Left lung (tissue), 10 donors: ENCODE measurements around the gene NUP93. TPM values are rescaled to one million over a fixed set of nuclear protein-coding genes. Genes with fewer than 3 reads are reported as not detected.

Experiments
- ATAC-seq: fragments of 200-7000 bp; cut with Tn5 transposase; one replicate; pipeline ENCODE4 v1.9.1; 2020; ENCODE audit warnings: moderate library complexity
- DNase-seq, 4 donors: peaks; one replicate each; pipeline ENCODE4 v3.0.0-alpha.2; 2013 to 2020
- H3K27ac ChIP-seq, 2 donors: fragments of 200-600 bp; sonication (generic) in 1 of 2; one replicate each; pipeline versions ENCODE4 v1.5.0 to v1.8.0; 2020 to 2021
- H3K27me3 ChIP-seq, 2 donors: fragments of 200-600 bp; sonication (generic) in 1 of 2; one replicate each; pipeline versions ENCODE4 v1.5.0 to v1.8.0; 2020 to 2021
- H3K36me3 ChIP-seq, 2 donors: fragments of 200-600 bp; sonication (generic) in 1 of 2; one replicate each; pipeline versions ENCODE4 v1.5.0 to v1.8.0; 2020 to 2021
- H3K4me1 ChIP-seq, 2 donors: fragments of 200-600 bp; one replicate each; pipeline ENCODE4 v1.8.0; 2021
- H3K4me3 ChIP-seq, 2 donors: fragments of 200-600 bp; sonication (generic) in 1 of 2; one replicate each; pipeline versions ENCODE4 v1.5.0 to v1.8.0; 2020 to 2021; ENCODE audit warnings: mild to moderate bottlenecking in 1 of 2
- H3K9me3 ChIP-seq, 2 donors: fragments of 200-600 bp; sonication (generic) in 1 of 2; one replicate each; pipeline versions ENCODE4 v1.5.0 to v1.8.0; 2020 to 2021
- intact Hi-C, 2 donors: fragments of 100-400 bp; cut with DNase I; formaldehyde crosslinking; loops; one replicate each; pipeline versions ENCODE4 v1.11.2 to v1.14.2; 2022
- polyA plus RNA-seq, 6 donors: library from polyadenylated mRNA; unstranded; fragments of 120-200 nt; gene quantifications; one replicate each; pipeline ENCODE4 v1.2.1, GENCODE V29; 2013; ENCODE audit not compliant: insufficient read length in 6 of 6
- total RNA-seq, 2 donors: library from RNA; stranded (reverse); fragmentation: NEBNext Ultra II Directional; extraction: Animal tissue kit (Norgen Biotek cat#: 25700); gene quantifications; one replicate each; pipeline ENCODE4 v1.2.1, GENCODE V29; 2021
- TF ChIP-seq, protein P1 (sequence below), 2 donors: fragments of 200-600 bp; sonication (generic) in 1 of 2; IDR thresholded peaks; one replicate each; pipeline versions ENCODE4 v1.5.0 to v1.8.0; 2021; ENCODE audit warnings: antibody characterized with exemption in 2 of 2
- donor health status: DM: no; HTN: yes; CAD: no.
- donor health status: DM: no; HTN: no; CAD: no.

The NUP93 gene
- total and polyA plus RNA-seq, 8 donors = 47.1 to 75.9 (median 65.9) TPM

DNA sequence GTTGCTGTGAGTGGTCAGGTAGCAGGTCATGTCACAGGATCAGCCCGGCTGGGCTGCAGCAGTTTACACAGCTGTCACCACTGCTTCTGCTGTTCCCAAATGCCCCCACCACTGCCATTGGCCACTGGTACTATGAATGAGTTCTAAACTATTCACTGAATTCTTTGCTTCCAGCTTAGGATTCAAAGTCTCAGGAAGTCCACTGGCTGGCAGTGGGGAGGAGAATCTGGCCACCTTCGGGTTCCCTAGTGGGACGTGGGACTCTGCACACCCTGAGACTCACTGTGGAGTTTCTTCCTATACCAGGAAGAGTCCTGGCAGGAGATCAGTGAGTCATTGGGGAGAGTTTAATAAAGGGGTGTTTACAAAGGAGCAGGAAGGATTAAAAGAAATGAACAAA, 40.8 kb upstream of the NUP93 start:
- Histone ChIP-seq H3K27me3 (no peaks in the 10 kb centered on the region), H3K4me1 (no peaks in the 10 kb centered on the region), H3K36me3 (no peaks in the 10 kb centered on the region), H3K9me3 (peaks cover 0 to 8% of the 10 kb centered on the region in 2 donors), H3K4me3 (no peak overlapping the region), H3K27ac (no peak overlapping the region)
- TF ChIP-seq, protein P1, sequence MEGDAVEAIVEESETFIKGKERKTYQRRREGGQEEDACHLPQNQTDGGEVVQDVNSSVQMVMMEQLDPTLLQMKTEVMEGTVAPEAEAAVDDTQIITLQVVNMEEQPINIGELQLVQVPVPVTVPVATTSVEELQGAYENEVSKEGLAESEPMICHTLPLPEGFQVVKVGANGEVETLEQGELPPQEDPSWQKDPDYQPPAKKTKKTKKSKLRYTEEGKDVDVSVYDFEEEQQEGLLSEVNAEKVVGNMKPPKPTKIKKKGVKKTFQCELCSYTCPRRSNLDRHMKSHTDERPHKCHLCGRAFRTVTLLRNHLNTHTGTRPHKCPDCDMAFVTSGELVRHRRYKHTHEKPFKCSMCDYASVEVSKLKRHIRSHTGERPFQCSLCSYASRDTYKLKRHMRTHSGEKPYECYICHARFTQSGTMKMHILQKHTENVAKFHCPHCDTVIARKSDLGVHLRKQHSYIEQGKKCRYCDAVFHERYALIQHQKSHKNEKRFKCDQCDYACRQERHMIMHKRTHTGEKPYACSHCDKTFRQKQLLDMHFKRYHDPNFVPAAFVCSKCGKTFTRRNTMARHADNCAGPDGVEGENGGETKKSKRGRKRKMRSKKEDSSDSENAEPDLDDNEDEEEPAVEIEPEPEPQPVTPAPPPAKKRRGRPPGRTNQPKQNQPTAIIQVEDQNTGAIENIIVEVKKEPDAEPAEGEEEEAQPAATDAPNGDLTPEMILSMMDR (IDR thresholded peaks at IDR 0.05) = no peak
- intact Hi-C loops = no loop called here
- DNase-seq (no peak), ATAC-seq (no peak)

DNA sequence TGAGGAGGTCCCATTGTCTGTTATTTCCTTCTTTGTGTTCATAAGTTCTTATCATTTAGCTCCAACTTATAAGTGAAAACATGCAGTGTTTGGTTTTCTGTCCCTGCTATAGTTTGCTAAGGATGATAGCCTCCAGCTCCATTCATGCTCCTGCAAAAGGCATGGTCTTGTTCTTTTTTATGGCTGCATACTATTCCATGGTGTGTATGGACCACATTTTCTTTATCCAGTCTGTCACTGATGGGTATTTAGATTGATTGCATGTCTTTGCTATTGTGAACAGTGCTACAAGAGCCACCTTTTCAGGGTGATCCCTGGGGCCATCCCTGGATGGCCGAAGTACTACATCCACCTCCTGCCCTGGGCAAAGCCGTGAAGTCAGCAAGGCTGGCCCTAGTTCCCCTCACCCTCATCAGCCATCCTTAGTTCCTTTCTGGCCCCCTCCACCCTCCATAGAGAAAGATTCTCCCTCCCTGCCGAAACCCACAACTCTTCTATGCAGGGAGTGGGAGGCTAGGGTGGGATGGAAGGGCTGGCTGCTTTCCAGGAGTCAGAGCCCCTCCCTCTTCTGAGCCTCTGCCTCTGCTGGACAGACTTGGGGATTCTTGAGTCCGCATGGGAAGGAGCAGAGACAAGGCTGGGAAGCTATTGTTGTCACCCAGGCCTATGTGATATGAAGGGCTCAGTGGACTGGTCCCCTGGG, 39.4 kb upstream of the NUP93 start:
- H3K36me3 ChIP-seq = no peaks in the 10 kb centered on the region
- no peaks in the 10 kb centered on the region for H3K27me3 ChIP-seq
- TF ChIP-seq, protein P1 (IDR thresholded peaks at IDR 0.05) = no peak
- intact Hi-C loops = loop anchor here in 1 of 2 donors (10.0 kb wide), 1 partner anchor 116 kb away; no protein-coding TSS in a partner anchor
- DNase-seq (no peak), ATAC-seq (no peak)
- H3K27ac ChIP-seq = no peak overlapping the region
- H3K4me1 ChIP-seq = no peaks in the 10 kb centered on the region
- H3K4me3 ChIP-seq = no peak overlapping the region
- peaks cover 0 to 8% of the 10 kb centered on the region in 2 donors for H3K9me3 ChIP-seq

DNA sequence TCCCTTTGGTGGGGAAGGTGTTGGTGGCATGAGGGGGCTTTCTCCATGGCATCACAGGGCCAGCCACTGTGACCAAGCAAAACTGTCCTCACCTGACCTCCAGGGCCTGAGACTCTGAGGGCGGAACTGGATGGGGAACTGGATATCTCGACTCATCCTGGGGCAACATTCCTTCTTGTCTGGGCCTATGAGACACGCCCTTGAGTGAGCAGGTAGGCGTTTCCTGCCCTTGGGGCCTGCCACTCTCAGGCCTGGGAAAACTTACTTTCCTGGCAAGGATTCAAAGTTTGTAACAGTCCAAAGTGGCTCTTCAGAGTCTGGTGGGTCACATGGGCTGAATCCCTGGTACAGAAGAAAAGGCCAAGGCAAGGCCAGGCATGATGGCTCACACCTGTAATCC, 38.0 kb upstream of the NUP93 start:
- no peaks in the 10 kb centered on the region for H3K36me3 ChIP-seq
- DNase-seq = peak in 3 of 4 donors; percentile 39 to 80 (median 70)
- no peaks in the 10 kb centered on the region for H3K27me3 ChIP-seq
- H3K4me1 ChIP-seq = no peaks in the 10 kb centered on the region
- no peak overlapping the region for H3K4me3 ChIP-seq
- TF ChIP-seq, protein P1 (IDR thresholded peaks at IDR 0.05) = no peak
- no peak overlapping the region for H3K27ac ChIP-seq
- intact Hi-C loops = loop anchor here in 1 of 2 donors (10.0 kb wide), 1 partner anchor 117 kb away; no protein-coding TSS in a partner anchor
- H3K9me3 ChIP-seq = peaks cover 0 to 3% of the 10 kb centered on the region in 2 donors
- peak; percentile 97 for ATAC-seq

DNA sequence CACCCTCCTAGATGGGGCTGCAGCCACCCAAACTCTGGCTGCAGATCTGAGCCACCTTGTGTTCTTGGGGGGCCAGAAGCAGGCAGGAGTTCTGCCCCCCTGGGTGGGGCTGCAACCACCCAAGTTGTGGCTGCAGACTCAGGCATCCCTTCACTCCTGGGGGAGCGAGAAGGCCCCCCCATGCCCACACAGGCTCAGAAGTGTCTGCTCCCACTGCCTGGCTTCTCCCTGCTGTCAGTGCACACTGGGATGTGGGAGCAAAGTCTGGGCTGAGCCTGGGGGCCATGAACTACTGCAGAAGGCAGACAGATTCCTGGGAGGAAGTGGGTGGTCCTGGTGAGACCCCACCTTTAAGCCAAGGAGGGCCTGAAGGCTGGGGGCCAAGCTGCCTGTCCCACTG, 34.7 kb upstream of the NUP93 start:
- no peak overlapping the region for H3K27ac ChIP-seq
- intact Hi-C loops = loop anchor here in 1 of 2 donors (10.0 kb wide), 1 partner anchor 120 kb away; no protein-coding TSS in a partner anchor
- TF ChIP-seq, protein P1 (IDR thresholded peaks at IDR 0.05) = no peak
- H3K4me1 ChIP-seq = no peaks in the 10 kb centered on the region
- no peaks in the 10 kb centered on the region for H3K36me3 ChIP-seq
- no peak for DNase-seq
- H3K4me3 ChIP-seq = no peak overlapping the region
- no peaks in the 10 kb centered on the region for H3K27me3 ChIP-seq
- ATAC-seq = no peak
- no peaks in the 10 kb centered on the region for H3K9me3 ChIP-seq

DNA sequence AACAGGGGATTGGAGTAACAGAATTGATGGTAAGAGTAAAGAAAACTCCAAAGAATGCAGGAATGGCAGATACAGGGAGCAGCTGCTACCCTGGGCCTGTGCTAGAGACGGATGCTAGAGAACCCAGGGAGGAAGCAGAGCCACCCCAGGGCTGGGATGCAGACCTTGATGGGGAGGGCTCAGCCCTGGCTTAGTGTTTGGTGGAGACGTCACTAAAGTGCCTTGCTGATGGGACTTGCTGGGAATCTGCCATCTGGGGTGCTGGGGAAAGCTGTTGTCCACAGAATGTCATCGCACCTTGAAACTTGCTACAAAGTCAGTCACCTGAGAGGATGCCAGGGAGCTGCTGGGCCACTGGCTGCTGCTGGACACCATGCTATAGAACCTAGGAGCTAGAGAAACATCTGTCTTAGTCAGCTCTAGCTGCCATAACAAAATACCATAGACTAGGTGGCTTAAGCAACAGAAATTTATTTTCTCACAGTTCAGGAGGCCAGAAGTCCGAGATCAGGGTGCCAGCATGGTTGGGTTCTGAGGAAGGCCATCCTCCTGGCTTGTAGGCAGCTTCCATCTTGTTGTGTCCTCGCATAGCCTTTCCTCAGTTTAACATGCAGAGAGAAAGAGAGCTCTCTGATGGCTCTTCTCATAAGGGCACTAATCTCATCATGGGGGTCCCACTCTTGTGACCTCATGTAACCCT, 32.3 kb upstream of the NUP93 start:
- ATAC-seq (no peak), DNase-seq (no peak)
- Histone ChIP-seq H3K4me1 (peaks cover 0 to 4% of the 10 kb centered on the region in 2 donors), H3K4me3 (no peak overlapping the region), H3K36me3 (no peaks in the 10 kb centered on the region), H3K9me3 (no peaks in the 10 kb centered on the region), H3K27me3 (no peaks in the 10 kb centered on the region), H3K27ac (no peak overlapping the region)
- TF ChIP-seq, protein P1 (IDR thresholded peaks at IDR 0.05) = no peak
- intact Hi-C loops = loop anchor here in 1 of 2 donors (10.0 kb wide), 1 partner anchor 123 kb away; no protein-coding TSS in a partner anchor
